ENCODE measurements around the gene GLDN.

GLDN gene

DNA sequence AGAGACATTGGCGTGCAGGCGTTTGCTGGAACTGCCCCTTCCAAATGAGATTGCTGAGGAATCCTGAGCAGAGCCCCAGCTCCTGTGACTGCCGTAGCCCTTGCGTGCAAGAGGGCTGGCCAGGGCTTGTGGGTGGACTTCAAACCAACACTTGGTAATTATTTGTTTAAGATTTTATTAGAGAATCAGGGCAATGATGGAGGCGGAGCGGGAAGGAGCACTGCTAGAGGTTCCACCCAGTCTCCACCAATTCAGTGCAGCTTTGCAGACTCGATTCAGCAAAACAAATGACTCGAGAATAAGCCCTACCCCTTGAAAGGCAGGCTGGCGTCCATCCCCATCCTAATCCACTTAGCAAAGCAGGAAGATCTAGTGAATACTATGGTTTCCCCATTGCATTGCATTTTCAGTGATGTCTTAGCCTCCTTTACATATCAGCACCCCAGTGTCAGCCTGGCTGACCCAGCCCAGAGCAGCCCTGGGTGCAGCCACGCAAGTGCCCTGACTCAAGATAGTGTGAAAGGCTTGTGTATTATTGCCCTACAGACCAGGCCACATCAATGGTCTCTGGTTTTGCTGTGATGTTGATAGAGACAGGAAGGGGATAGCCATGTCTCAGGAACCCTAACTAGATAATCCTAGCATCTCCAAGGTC is 26.0 kb downstream of the GLDN start:
- no peak overlapping the region for H3K9ac ChIP-seq (ENCODE audit: low read length)
- no peaks in the 10 kb centered on the region for H3K27me3 ChIP-seq (replicated peaks; ENCODE audit: insufficient read depth, low read length)
- H4K20me1 ChIP-seq (ENCODE audit: insufficient read depth, low read length), result no peaks in the 10 kb centered on the region
- H3K9me3 ChIP-seq (replicated peaks; ENCODE audit: insufficient read depth, low read length), result no peaks in the 10 kb centered on the region
- H3K4me3 ChIP-seq (ENCODE audit: low read length), result no peak overlapping the region
- no peak for TF ChIP-seq EZH2phosphoT487 (IDR thresholded peaks at IDR 0.05; ENCODE audit: low read length)
- no peak for TF ChIP-seq CTCF (IDR thresholded peaks at IDR 0.05; ENCODE audit: low read length)
- TF ChIP-seq EZH2 (optimal IDR thresholded peaks at IDR 0.05; ENCODE audit: low read depth, low read length), result no peak
- no peaks in the 10 kb centered on the region for H3F3A ChIP-seq (ENCODE audit: insufficient read depth, low read length)
- no peak overlapping the region for H3K4me2 ChIP-seq (ENCODE audit: low read depth, low read length)
- no peaks in the 10 kb centered on the region for H3K4me1 ChIP-seq (ENCODE audit: low read length)
- H3K79me2 ChIP-seq (ENCODE audit: low read length), result no peaks in the 10 kb centered on the region
- no peak overlapping the region for H2AFZ ChIP-seq (ENCODE audit: low read length)
- H3K36me3 ChIP-seq (replicated peaks; ENCODE audit: insufficient read depth, low read length), result no peaks in the 10 kb centered on the region
- H3K9me2 ChIP-seq (replicated peaks; ENCODE audit: insufficient read depth, low read length), result no peaks in the 10 kb centered on the region
- no peak for DNase-seq
- no peak overlapping the region for H3K27ac ChIP-seq (ENCODE audit: low read length)

DNA sequence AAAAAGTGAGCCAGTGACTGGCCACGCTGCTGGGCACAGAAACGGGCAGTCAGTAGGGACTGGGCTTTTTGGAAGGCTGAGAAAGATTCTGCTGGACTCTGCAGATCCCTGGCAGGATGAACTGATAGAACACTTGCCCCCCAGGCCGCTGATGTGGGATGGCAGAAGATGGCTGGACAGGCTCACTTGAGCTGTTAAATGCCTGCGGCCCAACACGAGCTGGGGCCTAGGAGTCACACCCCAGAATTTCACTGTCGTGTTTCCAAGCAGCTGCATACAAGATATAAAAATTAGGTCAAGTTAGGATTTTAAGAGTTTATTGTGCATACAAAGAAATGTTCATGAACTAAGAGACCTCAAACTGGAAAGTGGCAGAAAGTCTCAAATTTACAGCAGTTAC is 26.9 kb downstream of the GLDN start:
- H3K4me3 ChIP-seq (ENCODE audit: low read length), result no peak overlapping the region
- no peaks in the 10 kb centered on the region for H3F3A ChIP-seq (ENCODE audit: insufficient read depth, low read length)
- H3K79me2 ChIP-seq (ENCODE audit: low read length), result no peaks in the 10 kb centered on the region
- no peak overlapping the region for H2AFZ ChIP-seq (ENCODE audit: low read length)
- no peaks in the 10 kb centered on the region for H4K20me1 ChIP-seq (ENCODE audit: insufficient read depth, low read length)
- no peaks in the 10 kb centered on the region for H3K9me2 ChIP-seq (replicated peaks; ENCODE audit: insufficient read depth, low read length)
- H3K4me1 ChIP-seq (ENCODE audit: low read length), result no peaks in the 10 kb centered on the region
- H3K4me2 ChIP-seq (ENCODE audit: low read depth, low read length), result no peak overlapping the region
- TF ChIP-seq EZH2 (optimal IDR thresholded peaks at IDR 0.05; ENCODE audit: low read depth, low read length) (no peak), CTCF (IDR thresholded peaks at IDR 0.05; ENCODE audit: low read length) (no peak), EZH2phosphoT487 (IDR thresholded peaks at IDR 0.05; ENCODE audit: low read length) (no peak)
- no peaks in the 10 kb centered on the region for H3K27me3 ChIP-seq (replicated peaks; ENCODE audit: insufficient read depth, low read length)
- no peaks in the 10 kb centered on the region for H3K9me3 ChIP-seq (replicated peaks; ENCODE audit: insufficient read depth, low read length)
- DNase-seq, result no peak
- H3K36me3 ChIP-seq (replicated peaks; ENCODE audit: insufficient read depth, low read length), result no peaks in the 10 kb centered on the region
- no peak overlapping the region for H3K27ac ChIP-seq (ENCODE audit: low read length)
- no peak overlapping the region for H3K9ac ChIP-seq (ENCODE audit: low read length)

DNA sequence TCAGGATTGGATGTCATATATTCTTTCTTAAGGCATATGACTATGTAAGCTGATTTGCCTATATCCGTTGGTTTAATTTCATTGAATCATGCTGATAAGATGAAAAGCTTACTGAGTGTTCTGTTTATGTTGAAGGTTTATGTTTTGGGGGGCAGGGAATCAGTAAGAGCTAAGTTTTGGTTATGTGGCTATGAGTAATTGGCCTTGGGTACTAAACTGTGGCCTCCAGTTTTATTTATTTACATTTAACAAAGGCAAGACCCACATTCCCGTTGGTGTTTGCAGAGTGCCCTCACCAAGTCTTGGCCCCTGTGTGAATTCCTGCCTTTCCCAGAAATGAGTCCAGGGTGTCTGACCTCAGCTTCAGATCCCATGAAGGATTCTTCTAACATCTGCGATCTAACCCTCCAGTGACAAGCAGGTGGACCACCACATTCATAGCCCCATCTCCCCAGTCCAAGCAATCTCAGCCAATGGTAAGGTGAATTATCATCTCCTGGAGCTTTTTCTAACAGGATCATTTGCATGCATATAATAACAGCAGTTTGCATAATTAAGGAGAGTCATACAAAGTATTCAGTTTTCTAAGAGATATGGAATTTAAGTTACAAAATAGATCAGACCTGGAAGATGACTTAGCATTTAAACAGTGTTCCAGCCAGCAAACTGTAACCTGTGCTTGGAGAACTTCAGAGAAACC is 27.4 kb downstream of the GLDN start:
- Histone ChIP-seq H3K4me2 (ENCODE audit: low read depth, low read length) (no peak overlapping the region), H2AFZ (ENCODE audit: low read length) (no peak overlapping the region), H3F3A (ENCODE audit: insufficient read depth, low read length) (no peaks in the 10 kb centered on the region), H3K9ac (ENCODE audit: low read length) (no peak overlapping the region), H4K20me1 (ENCODE audit: insufficient read depth, low read length) (no peaks in the 10 kb centered on the region), H3K4me1 (ENCODE audit: low read length) (0 out of 2 replicates have a peak, but pooled peaks cover 2% of the 10 kb centered on the region), H3K9me3 (replicated peaks; ENCODE audit: insufficient read depth, low read length) (no peaks in the 10 kb centered on the region), H3K9me2 (replicated peaks; ENCODE audit: insufficient read depth, low read length) (no peaks in the 10 kb centered on the region), H3K27me3 (replicated peaks; ENCODE audit: insufficient read depth, low read length) (no peaks in the 10 kb centered on the region), H3K4me3 (ENCODE audit: low read length) (no peak overlapping the region), H3K27ac (ENCODE audit: low read length) (no peak overlapping the region), H3K36me3 (replicated peaks; ENCODE audit: insufficient read depth, low read length) (no peaks in the 10 kb centered on the region), H3K79me2 (ENCODE audit: low read length) (no peaks in the 10 kb centered on the region)
- TF ChIP-seq CTCF (IDR thresholded peaks at IDR 0.05; ENCODE audit: low read length) (no peak), EZH2 (optimal IDR thresholded peaks at IDR 0.05; ENCODE audit: low read depth, low read length) (no peak), EZH2phosphoT487 (IDR thresholded peaks at IDR 0.05; ENCODE audit: low read length) (no peak)
- DNase-seq, result no peak
